Fibroblast of skin of left quadriceps (primary cell): ENCODE data around the gene POLG2.
"Not testable (repeated sequence)": the region's sequence is repeated elsewhere in the genome, so short reads cannot be mapped to it uniquely, and the experiment has no call there.

Source experiments
- DNase-seq, 2 experiments: peaks; one replicate each; pipeline ENCODE4 v3.0.0-alpha.2; 2013; ENCODE audit warnings: low read depth in 2 of 2

POLG2 gene

DNA sequence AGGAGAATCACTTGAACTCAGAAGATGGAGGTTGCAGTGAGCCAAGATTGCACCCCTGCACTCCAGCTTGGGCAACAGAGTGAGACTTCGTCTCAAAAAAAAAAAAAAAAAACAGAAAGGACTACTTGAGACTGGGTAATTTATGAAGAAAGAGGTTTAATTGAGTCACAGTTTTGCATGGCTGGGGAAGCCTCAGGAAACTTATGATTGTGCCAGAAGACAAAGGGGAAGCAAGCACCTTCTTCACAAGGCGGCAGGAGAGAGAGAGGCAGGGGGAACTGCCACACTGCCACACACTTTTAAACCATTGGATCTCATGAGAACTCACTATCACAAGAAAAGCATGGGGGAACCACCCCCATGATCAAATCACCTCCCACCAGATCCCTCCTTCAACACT is 56.9 kb downstream of the POLG2 start:
- no peak for DNase-seq

DNA sequence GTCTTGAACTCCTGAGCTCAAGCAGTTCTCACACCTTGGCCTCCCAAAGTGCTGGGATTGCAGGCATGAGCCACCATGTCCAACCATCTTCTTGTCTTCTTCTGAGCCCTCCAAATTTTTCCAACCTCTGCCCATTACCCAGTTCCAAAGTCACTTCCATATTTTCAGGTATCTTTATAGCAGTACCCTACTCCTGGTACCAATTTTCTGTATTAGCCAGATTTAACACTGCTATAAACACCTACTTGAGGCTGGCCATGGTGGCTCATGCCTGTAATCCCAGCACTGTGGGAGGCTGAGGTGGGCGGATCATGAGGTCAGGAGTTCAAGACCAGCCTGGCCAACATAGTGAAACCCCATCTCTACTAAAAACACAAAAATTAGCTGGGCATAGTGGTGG is 57.3 kb downstream of the POLG2 start:
- DNase-seq = not testable (repeated sequence)

DNA sequence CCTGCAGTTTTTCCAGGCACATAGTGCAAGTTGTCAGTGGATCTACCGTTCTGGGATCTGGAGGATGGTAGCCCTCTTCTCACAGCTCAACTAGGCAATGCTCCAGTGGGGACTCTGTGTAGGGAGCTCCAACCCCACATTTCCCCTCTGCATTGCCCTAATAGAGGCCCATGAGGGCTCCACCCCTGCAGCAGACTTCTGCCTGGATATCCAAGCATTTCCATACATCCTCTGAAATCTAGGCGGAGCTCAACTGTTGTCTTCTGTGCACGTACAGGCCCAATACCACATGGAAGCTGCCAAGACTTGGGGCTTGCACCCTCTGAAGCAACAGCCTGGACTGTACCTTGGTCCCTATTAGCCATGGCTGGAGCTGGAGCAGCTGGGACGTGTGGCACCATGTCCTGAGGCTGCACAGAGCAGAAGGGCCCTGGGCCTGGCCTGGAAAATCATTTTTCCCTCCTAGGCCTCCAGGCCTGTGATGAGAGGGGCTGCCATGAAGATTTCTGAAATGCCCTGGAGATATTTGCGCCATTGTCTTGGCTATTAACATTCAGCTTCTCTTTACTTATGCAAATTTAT is 58.8 kb downstream of the POLG2 start:
- no peak for DNase-seq

DNA sequence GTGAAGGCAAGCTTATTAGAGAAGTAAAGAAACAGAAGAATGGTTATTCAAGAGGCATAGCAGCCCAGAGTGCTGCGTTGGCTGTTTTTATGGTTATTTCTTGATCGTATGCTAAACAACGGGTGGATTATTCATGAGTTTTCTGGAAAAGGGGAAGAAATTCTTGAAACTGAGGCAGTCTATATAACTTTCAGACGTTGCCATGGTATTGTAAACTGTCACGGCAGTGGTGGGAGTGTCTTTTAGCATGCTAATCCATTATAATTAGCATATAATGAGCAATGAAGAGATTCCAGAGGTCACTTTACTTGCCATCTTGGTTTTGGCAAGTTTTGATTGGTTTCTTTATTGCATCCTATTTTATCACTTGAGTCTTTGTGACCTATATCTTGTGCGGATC is 65.3 kb downstream of the POLG2 start:
- no peak for DNase-seq

DNA sequence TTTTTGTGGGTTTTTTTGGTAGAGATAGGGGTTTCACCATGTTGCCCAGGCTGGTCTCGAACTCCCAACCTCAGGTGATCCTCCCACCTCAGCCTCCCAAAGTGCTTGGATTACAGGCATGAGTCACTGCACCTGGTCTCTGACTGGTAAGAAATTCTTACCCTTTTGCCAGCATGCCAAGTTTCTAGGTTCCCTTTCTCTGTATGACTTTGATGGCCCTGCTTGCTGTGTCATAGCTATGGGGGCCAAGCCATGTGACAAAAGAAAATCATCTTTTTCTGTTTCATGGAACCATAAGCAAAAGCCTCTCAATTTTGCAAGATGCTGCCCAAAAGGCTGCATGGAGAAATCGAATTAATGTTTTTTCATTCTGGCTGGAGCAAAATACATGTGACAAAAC is 66.8 kb downstream of the POLG2 start:
- DNase-seq = not testable (repeated sequence)

DNA sequence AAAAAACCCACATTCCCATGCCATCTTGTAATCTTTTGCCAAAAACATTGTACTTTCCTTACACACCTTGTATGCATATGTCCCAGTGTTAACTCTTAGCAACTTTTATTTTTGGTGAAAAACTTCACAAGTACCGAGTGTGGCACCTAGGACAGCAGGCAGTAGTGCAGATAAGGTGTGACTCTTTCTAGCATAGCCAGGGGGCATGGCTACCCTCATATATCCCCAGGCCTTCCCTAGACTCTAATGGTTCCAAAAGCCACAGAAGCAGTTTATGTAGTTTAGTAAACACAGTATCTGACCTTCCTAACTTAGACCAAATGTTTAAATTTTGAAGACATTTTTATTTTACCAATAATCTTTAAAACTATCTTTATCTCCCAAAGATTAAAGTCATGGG is 68.4 kb downstream of the POLG2 start:
- no peak for DNase-seq
